NB4 (cell line): ENCODE data around the gene PPP1CA.
"Not testable (repeated sequence)": the region's sequence is repeated elsewhere in the genome, so short reads cannot be mapped to it uniquely, and the experiment has no call there.

Experiments used
- DNase-seq: peaks from one replicate; pipeline ENCODE4 v3.0.0; 2010; ENCODE audit warnings: low read depth
- H3K4me3 ChIP-seq: one replicate; pipeline ENCODE4 v1.5.1; 2011; ENCODE audit warnings: mild to moderate bottlenecking, low read depth, low read length, moderate library complexity
- CTCF ChIP-seq: IDR thresholded peaks from one replicate; pipeline ENCODE4 v1.5.1; 2012; ENCODE audit warnings: low read depth, low read length
- MAX ChIP-seq: IDR thresholded peaks from 2 replicates; pipeline ENCODE4 v1.6.1; 2011; ENCODE audit warnings: low read depth, low read length
- MYC ChIP-seq: IDR thresholded peaks from 2 replicates; pipeline ENCODE4 v1.6.1; 2011; ENCODE audit warnings: low read depth, low read length
- POLR2A ChIP-seq: IDR thresholded peaks from 2 replicates; pipeline ENCODE4 v1.6.1; 2011; ENCODE audit warnings: mild to moderate bottlenecking; ENCODE audit not compliant: insufficient read length; ENCODE audit errors: extremely low read depth

PPP1CA gene

GRCh38 chr11:67429722-67430121 is 28.1 kb upstream of the PPP1CA start:
- H3K4me3 ChIP-seq = peak overlapping the region; percentile 81
- no peak for DNase-seq

GRCh38 chr11:67429038-67429668 is 27.5 kb upstream of the PPP1CA start:
- no peak for DNase-seq
- TF ChIP-seq MAX = no peak
- no peak for TF ChIP-seq POLR2A
- TF ChIP-seq MYC = no peak
- TF ChIP-seq CTCF = no peak
- peak overlapping the region; percentile 81 for H3K4me3 ChIP-seq

More at GRCh38 chr11:67429722-67430121, 28.1 kb upstream of the PPP1CA start:
- TF ChIP-seq CTCF = no peak
- TF ChIP-seq POLR2A = no peak
- no peak for TF ChIP-seq MYC
- no peak for TF ChIP-seq MAX

GRCh38 chr11:67428052-67429001 is 26.7 kb upstream of the PPP1CA start, which contains the start of gene RPS6KB2:
RPS6KB2 (plus strand) TSS chr11:67428494; CDS start chr11:67428546, 52 bp downstream.
- DNase-seq = peak; percentile 98
- H3K4me3 ChIP-seq = peak within 1 kb of the TSS; percentile 81
- TF ChIP-seq MYC (peak; percentile 81), MAX (peak; percentile 56; the same call in 1 of the 2 replicates), CTCF (no peak), POLR2A (peak; percentile 87)

GRCh38 chr11:67427364-67427859 is 25.8 kb upstream of the PPP1CA start:
- DNase-seq = not testable (repeated sequence)
- peak overlapping the region; percentile 81 for H3K4me3 ChIP-seq

- TF ChIP-seq CTCF (no peak), POLR2A (no peak), MYC (no peak), MAX (no peak)
- no peak overlapping the region for H3K4me3 ChIP-seq
- no peak for DNase-seq
Observed at GRCh38 chr11:67423891-67424613, 22.4 kb upstream of the PPP1CA start.
